ENCODE data around the gene POTEF. TPM values are rescaled to one million over a fixed set of nuclear protein-coding genes. Genes with fewer than 3 reads are reported as not detected.
"Not testable (repeated sequence)": the region's sequence is repeated elsewhere in the genome, so short reads cannot be mapped to it uniquely, and the experiment has no call there.

POTEF gene
- total RNA-seq, 4 donors from 2014 or later, result not detected

GRCh38 chr2:130155956-130156623 lies 27.1 kb upstream of the POTEF start:
- WGBS, 2 donors, result 65 to 67% methylated on average over 15 to 16 of the region's 16 CpGs
- H3K9me3 ChIP-seq; H3K4me3 ChIP-seq; H3K27ac ChIP-seq; H3K27me3 ChIP-seq; H3K4me1 ChIP-seq; DNase-seq (ENCODE audit: low spot score in 2 of 2): not testable (repeated sequence)
- H3K36me3 ChIP-seq, result peaks cover 0 to 91% (median 0%) of the 10 kb centered on the region in 3 donors
- TF ChIP-seq, protein P1, sequence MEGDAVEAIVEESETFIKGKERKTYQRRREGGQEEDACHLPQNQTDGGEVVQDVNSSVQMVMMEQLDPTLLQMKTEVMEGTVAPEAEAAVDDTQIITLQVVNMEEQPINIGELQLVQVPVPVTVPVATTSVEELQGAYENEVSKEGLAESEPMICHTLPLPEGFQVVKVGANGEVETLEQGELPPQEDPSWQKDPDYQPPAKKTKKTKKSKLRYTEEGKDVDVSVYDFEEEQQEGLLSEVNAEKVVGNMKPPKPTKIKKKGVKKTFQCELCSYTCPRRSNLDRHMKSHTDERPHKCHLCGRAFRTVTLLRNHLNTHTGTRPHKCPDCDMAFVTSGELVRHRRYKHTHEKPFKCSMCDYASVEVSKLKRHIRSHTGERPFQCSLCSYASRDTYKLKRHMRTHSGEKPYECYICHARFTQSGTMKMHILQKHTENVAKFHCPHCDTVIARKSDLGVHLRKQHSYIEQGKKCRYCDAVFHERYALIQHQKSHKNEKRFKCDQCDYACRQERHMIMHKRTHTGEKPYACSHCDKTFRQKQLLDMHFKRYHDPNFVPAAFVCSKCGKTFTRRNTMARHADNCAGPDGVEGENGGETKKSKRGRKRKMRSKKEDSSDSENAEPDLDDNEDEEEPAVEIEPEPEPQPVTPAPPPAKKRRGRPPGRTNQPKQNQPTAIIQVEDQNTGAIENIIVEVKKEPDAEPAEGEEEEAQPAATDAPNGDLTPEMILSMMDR (IDR thresholded peaks at IDR 0.05), result peak in 2 of 5 experiments; percentile 11 to 26

- no peaks in the 10 kb centered on the region for H3K9me3 ChIP-seq
- peaks cover 0 to 92% (median 0%) of the 10 kb centered on the region in 3 donors for H3K36me3 ChIP-seq
- TF ChIP-seq POLR2A (IDR thresholded peaks at IDR 0.05) (no peak), EP300 (IDR thresholded peaks at IDR 0.05) (no peak)
- TF ChIP-seq, protein P1 (IDR thresholded peaks at IDR 0.05), result no peak
- no peaks in the 10 kb centered on the region for H3K4me1 ChIP-seq
- no peak overlapping the region for H3K27ac ChIP-seq
- no peak for DNase-seq (ENCODE audit: low spot score in 2 of 2)
- WGBS, 2 donors, result 91 to 94% methylated on average over 13 to 18 of the region's 29 CpGs
- H3K27me3 ChIP-seq, result no peaks in the 10 kb centered on the region
- H3K4me3 ChIP-seq, result no peak overlapping the region
Measured at GRCh38 chr2:130154773-130155765, 26.0 kb upstream of the POTEF start.

GRCh38 chr2:130154423-130154770 lies 25.4 kb upstream of the POTEF start:
- not testable (repeated sequence) for H3K4me3 ChIP-seq; H3K9me3 ChIP-seq; H3K27me3 ChIP-seq; H3K4me1 ChIP-seq; DNase-seq (ENCODE audit: low spot score in 2 of 2); H3K27ac ChIP-seq
- 96 to 100% methylated on average over 5 of the region's 8 CpGs for WGBS, 2 donors
- peaks cover 0 to 85% (median 0%) of the 10 kb centered on the region in 3 donors for H3K36me3 ChIP-seq

- H3K27me3 ChIP-seq; H3K9me3 ChIP-seq; DNase-seq (ENCODE audit: low spot score in 2 of 2); H3K4me1 ChIP-seq; H3K4me3 ChIP-seq; H3K27ac ChIP-seq: not testable (repeated sequence)
- 91 to 95% methylated on average over 14 to 16 of the region's 23 CpGs for WGBS, 2 donors
- peaks cover 0 to 80% (median 0%) of the 10 kb centered on the region in 3 donors for H3K36me3 ChIP-seq
Measured at GRCh38 chr2:130153721-130154422, 24.9 kb upstream of the POTEF start.

GRCh38 chr2:130152816-130153595 lies 24.0 kb upstream of the POTEF start:
- Histone ChIP-seq H3K36me3 (peaks cover 0 to 72% (median 0%) of the 10 kb centered on the region in 3 donors), H3K4me1 (no peaks in the 10 kb centered on the region), H3K9me3 (no peaks in the 10 kb centered on the region), H3K4me3 (no peak overlapping the region), H3K27me3 (no peaks in the 10 kb centered on the region), H3K27ac (no peak overlapping the region)
- no peak for DNase-seq (ENCODE audit: low spot score in 2 of 2)
- no peak for TF ChIP-seq EP300 (IDR thresholded peaks at IDR 0.05)
- TF ChIP-seq POLR2A (IDR thresholded peaks at IDR 0.05), result no peak
- TF ChIP-seq, protein P1 (IDR thresholded peaks at IDR 0.05), result no peak
- 89 to 91% methylated on average over 20 to 23 of the region's 25 CpGs for WGBS, 2 donors

DNA sequence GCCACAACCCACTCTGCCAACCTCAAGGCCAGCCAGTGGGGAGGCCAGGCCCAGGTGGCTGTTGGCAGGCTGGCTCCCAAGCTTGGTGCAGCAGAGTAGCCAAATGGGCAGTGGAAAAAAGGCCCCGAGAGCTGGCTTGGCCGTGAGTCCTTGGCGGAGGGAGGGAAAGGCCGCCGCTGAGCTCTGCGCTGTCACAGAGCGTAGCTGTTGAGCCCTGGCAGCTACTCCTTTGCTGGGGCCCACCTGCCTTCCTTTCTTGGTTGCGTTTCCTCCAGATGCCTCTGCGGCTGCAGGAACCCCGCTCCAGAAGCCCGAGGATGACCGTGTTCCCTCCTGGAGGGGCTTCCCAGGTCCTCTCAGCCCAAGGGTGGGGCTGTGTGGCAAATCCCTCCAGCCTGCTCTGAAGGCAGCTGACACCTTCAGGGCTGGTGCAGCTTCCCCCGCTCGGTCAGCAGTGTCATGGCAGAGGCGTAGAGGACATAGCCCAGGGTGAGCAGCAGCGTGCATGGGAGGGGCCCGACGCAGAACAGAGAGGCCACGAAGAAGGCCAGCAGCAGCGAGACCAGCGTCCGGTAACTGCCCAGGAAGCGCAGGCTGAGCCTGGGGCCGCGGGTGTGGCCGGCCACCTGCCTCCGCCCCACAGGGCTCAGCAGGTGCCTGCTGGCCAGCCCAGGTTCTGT lies 23.3 kb upstream of the POTEF start:
- WGBS, 2 donors, result 95% methylated on average over 13 to 17 of the region's 27 CpGs

DNA sequence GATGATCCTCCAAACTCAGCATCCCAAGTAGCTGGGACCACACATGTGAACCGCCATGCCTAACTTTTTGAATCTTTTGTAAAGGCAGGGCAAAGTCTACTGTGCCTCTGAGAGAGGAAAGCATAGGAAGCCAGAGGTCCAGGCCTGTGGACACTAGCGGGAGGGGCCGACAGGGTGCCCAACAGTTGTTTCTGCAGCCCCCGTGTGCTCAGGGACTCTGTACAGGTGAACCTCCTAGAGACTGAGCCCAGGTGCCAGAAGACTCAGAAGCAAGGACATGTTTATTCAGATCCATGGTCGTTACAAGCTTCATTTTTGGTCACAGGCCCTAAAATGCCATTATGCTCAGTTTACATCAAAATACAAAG lies 22.1 kb upstream of the POTEF start:
- not testable (repeated sequence) for H3K27ac ChIP-seq; H3K4me1 ChIP-seq; DNase-seq (ENCODE audit: low spot score in 2 of 2); H3K27me3 ChIP-seq; H3K4me3 ChIP-seq; H3K9me3 ChIP-seq
- 71 to 91% methylated on average over 4 to 5 of the region's 5 CpGs for WGBS, 2 donors
- H3K36me3 ChIP-seq, result peaks cover 0 to 56% (median 0%) of the 10 kb centered on the region in 3 donors

More for the DNA sequence above, 23.3 kb upstream of the POTEF start:
- not testable (repeated sequence) for H3K4me3 ChIP-seq; DNase-seq (ENCODE audit: low spot score in 2 of 2); H3K27ac ChIP-seq; H3K27me3 ChIP-seq; H3K9me3 ChIP-seq; H3K4me1 ChIP-seq
- peaks cover 0 to 64% (median 0%) of the 10 kb centered on the region in 3 donors for H3K36me3 ChIP-seq
